ENCODE data around the gene SHISAL2A. TPM values are rescaled to one million over a fixed set of nuclear protein-coding genes. Genes with fewer than 3 reads are reported as not detected.
A peak's percentile ranks its signal among the peaks of the same experiment; 100 is the strongest.
"Not testable (repeated sequence)": the region's sequence is repeated elsewhere in the genome, so short reads cannot be mapped to it uniquely, and the experiment has no call there.

SHISAL2A gene
- total RNA-seq, 4 donors from 2014 or later = 0.88 to 7.4 (median 1.7) TPM; not detected in 1

GRCh38 chr1:52684545-52684944, 51.6 kb downstream of the SHISAL2A start:
- H3K36me3 ChIP-seq = peaks cover 0 to 20% (median 0%) of the 10 kb centered on the region in 3 donors
- no peaks in the 10 kb centered on the region for H3K27me3 ChIP-seq
- H3K9me3 ChIP-seq = no peaks in the 10 kb centered on the region
- no peaks in the 10 kb centered on the region for H3K4me1 ChIP-seq
- TF ChIP-seq POLR2A (IDR thresholded peaks at IDR 0.05) (no peak), CTCF (IDR thresholded peaks at IDR 0.05) (no peak)
- DNase-seq = no peak
- no peak overlapping the region for H3K4me3 ChIP-seq
- H3K27ac ChIP-seq = no peak overlapping the region

GRCh38 chr1:52686261-52686751, 53.3 kb downstream of the SHISAL2A start:
- peak; percentile 72 to 85 (median 73) for DNase-seq
- H3K9me3 ChIP-seq, H3K4me1 ChIP-seq, H3K27me3 ChIP-seq, H3K4me3 ChIP-seq: not testable (repeated sequence)
- peak; percentile 75 to 89 (median 78) for TF ChIP-seq CTCF (IDR thresholded peaks at IDR 0.05)
- Histone ChIP-seq H3K36me3 (peaks cover 0 to 26% (median 0%) of the 10 kb centered on the region in 3 donors), H3K27ac (peak overlapping the region in 1 of 4 donors; percentile 11)

- H3K27ac ChIP-seq = no peak overlapping the region
- H3K36me3 ChIP-seq = peaks cover 0 to 31% (median 0%) of the 10 kb centered on the region in 3 donors
- no peaks in the 10 kb centered on the region for H3K4me1 ChIP-seq
- no peak overlapping the region for H3K4me3 ChIP-seq
- H3K9me3 ChIP-seq = no peaks in the 10 kb centered on the region
- no peak for TF ChIP-seq CTCF (IDR thresholded peaks at IDR 0.05)
- no peak for TF ChIP-seq POLR2A (IDR thresholded peaks at IDR 0.05)
- H3K27me3 ChIP-seq = no peaks in the 10 kb centered on the region
- no peak for DNase-seq
Observed at GRCh38 chr1:52686830-52687229, 53.9 kb downstream of the SHISAL2A start.

- Histone ChIP-seq H3K9me3 (no peaks in the 10 kb centered on the region), H3K27ac (no peak overlapping the region), H3K4me3 (no peak overlapping the region), H3K4me1 (no peaks in the 10 kb centered on the region), H3K36me3 (peaks cover 0 to 45% (median 0%) of the 10 kb centered on the region in 3 donors), H3K27me3 (no peaks in the 10 kb centered on the region)
- no peak for TF ChIP-seq POLR2A (IDR thresholded peaks at IDR 0.05)
- TF ChIP-seq CTCF (IDR thresholded peaks at IDR 0.05) = no peak
- DNase-seq = no peak
Observed at GRCh38 chr1:52691821-52692220, 58.9 kb downstream of the SHISAL2A start.

- no peak for TF ChIP-seq POLR2A (IDR thresholded peaks at IDR 0.05)
- TF ChIP-seq CTCF (IDR thresholded peaks at IDR 0.05) = no peak
- Histone ChIP-seq H3K4me3 (no peak overlapping the region), H3K27me3 (no peaks in the 10 kb centered on the region), H3K27ac (no peak overlapping the region), H3K4me1 (peaks cover 0 to 5% (median 0%) of the 10 kb centered on the region in 4 donors), H3K36me3 (peaks cover 0 to 38% (median 0%) of the 10 kb centered on the region in 3 donors), H3K9me3 (no peaks in the 10 kb centered on the region)
- DNase-seq = no peak
Observed at GRCh38 chr1:52692697-52693096, 59.7 kb downstream of the SHISAL2A start.

- H3K4me3 ChIP-seq, H3K27ac ChIP-seq, H3K27me3 ChIP-seq, H3K9me3 ChIP-seq, DNase-seq, H3K4me1 ChIP-seq: not testable (repeated sequence)
- peaks cover 0 to 31% (median 0%) of the 10 kb centered on the region in 3 donors for H3K36me3 ChIP-seq
Observed at GRCh38 chr1:52693351-52693750, 60.4 kb downstream of the SHISAL2A start.
